Ovary (tissue), 9 donors: ENCODE results near the gene SPAG4. TPM values are rescaled to one million over a fixed set of nuclear protein-coding genes. Genes with fewer than 3 reads are reported as not detected.

ENCODE experiments used
- DNase-seq, 5 donors: peaks; one replicate each; pipeline ENCODE4 v3.0.0-alpha.2; 2019 to 2020
- H3K27ac ChIP-seq, 2 donors: fragments of 200-600 bp; one replicate each; pipeline versions ENCODE4 v1.5.1 to v1.8.0; 2019 to 2022
- H3K27me3 ChIP-seq: fragments of 200-600 bp; one replicate; pipeline ENCODE4 v1.8.0; 2022
- H3K36me3 ChIP-seq: fragments of 200-600 bp; sonication (generic); one replicate; pipeline ENCODE4 v1.5.1; 2019
- H3K4me1 ChIP-seq: one replicate; pipeline ENCODE4 v1.8.1; 2013; ENCODE audit warnings: mild to moderate bottlenecking, moderate library complexity; ENCODE audit not compliant: insufficient read depth
- H3K4me3 ChIP-seq: fragments of 200-600 bp; sonication (generic); one replicate; pipeline ENCODE4 v1.5.1; 2017
- H3K9me3 ChIP-seq, 2 donors: fragments of 200-600 bp in 1 of 2; sonication (generic) in 1 of 2; one replicate each; pipeline versions ENCODE4 v1.5.1 to v1.8.1; 2013 to 2019; ENCODE audit warnings: mild to moderate bottlenecking in 1 of 2, moderate library complexity in 1 of 2
- EP300 ChIP-seq: sonication (generic); formaldehyde crosslinking; IDR thresholded peaks from one replicate; pipeline ENCODE4 v1.6.1; 2017; ENCODE audit warnings: antibody characterized with exemption
- POLR2A ChIP-seq: fragments of 450-650 bp; IDR thresholded peaks from one replicate; pipeline ENCODE4 v1.6.1; 2017; ENCODE audit warnings: antibody characterized with exemption, mild to moderate bottlenecking, moderate library complexity
- WGBS, 3 donors: extraction: QIAGEN DNeasy Blood & Tissue Kit in 1 of 3; methylation state at CpG; one replicate each; pipeline versions ENCODE4 v1.1.5 to v1.1.7; 2013 to 2017; 5-methylcytosine and 5-hydroxymethylcytosine counted together
- intact Hi-C, 4 donors: fragments of 100-400 bp; cut with DNase I; formaldehyde crosslinking; loops; one replicate each; pipeline versions ENCODE4 v1.11.0 to v1.15.1; 2022 to 2023
- polyA plus RNA-seq, 2 donors: library from polyadenylated mRNA; stranded (reverse); fragments of 200-250 nt in 1 of 2; fragments of 350-450 nt in 1 of 2; fragmentation: Illumina TruSeq in 1 of 2; extraction: RNeasy Lipid Tissue Mini Kit (QIAGEN cat#74804) in 1 of 2; gene quantifications; one replicate each; pipeline ENCODE4 v1.2.3, GENCODE V29; 2013 to 2014
- total RNA-seq, 7 donors: library from RNA; depleted of rRNA in 2 of 7; stranded (reverse); fragments of >200 nt in 2 of 7; fragmentation: NEBNext Ultra II Directional in 3 of 7; extraction: Animal tissue kit (Norgen Biotek cat#: 25700) in 3 of 7; gene quantifications; one replicate each; pipeline versions ENCODE4 v1.1.0 to v1.2.4, GENCODE V29; 2016 to 2023
- TF ChIP-seq, protein P1 (sequence below), 3 donors: fragments of 450-650 bp in 2 of 3; fragments of 200-600 bp in 1 of 3; IDR thresholded peaks; one replicate each; pipeline versions ENCODE4 v1.5.1 to v1.8.0; 2016 to 2022; ENCODE audit warnings: antibody characterized with exemption in 3 of 3, mild to moderate bottlenecking in 1 of 3
- donor health status: DM: no; HTN: no; CAD: no; lungs with moderate emphysema.
- donor health status: DM: no; HTN: no; CAD: no.
- donor health status: Bipolar disorder and iron deficiency.
- donor health status: DM: yes; HTN: yes; CAD: no.
- donor health status: DM: no; HTN: no; CAD: no.
- donor health status: DM: yes; HTN: yes; CAD: no.

SPAG4 gene
- total and polyA plus RNA-seq, 9 donors: 1.00 to 12.8 (median 9.6) TPM

GRCh38 chr20:35607003-35607735 is 8.5 kb upstream of the SPAG4 start:
- intact Hi-C loops: loop anchor here in 1 of 4 donors (10.0 kb wide), 2 partner anchors 88 to 278 kb away; partner anchors contain the start of genes NFS1 and ROMO1
- Histone ChIP-seq H3K9me3 (no peaks in the 10 kb centered on the region), H3K4me1 (no peaks in the 10 kb centered on the region), H3K4me3 (no peak overlapping the region), H3K36me3 (no peaks in the 10 kb centered on the region), H3K27me3 (no peaks in the 10 kb centered on the region), H3K27ac (no peak overlapping the region)
- 78 to 81% (median 78%) methylated on average over 14 of the region's 14 CpGs for whole genome bisulfite sequencing, 3 donors
- no peak for DNase-seq
- no peak for TF ChIP-seq POLR2A

- Histone ChIP-seq H3K4me3 (no peak overlapping the region), H3K36me3 (no peaks in the 10 kb centered on the region), H3K4me1 (no peaks in the 10 kb centered on the region), H3K9me3 (no peaks in the 10 kb centered on the region), H3K27me3 (no peaks in the 10 kb centered on the region), H3K27ac (no peak overlapping the region)
- TF ChIP-seq, protein P1, sequence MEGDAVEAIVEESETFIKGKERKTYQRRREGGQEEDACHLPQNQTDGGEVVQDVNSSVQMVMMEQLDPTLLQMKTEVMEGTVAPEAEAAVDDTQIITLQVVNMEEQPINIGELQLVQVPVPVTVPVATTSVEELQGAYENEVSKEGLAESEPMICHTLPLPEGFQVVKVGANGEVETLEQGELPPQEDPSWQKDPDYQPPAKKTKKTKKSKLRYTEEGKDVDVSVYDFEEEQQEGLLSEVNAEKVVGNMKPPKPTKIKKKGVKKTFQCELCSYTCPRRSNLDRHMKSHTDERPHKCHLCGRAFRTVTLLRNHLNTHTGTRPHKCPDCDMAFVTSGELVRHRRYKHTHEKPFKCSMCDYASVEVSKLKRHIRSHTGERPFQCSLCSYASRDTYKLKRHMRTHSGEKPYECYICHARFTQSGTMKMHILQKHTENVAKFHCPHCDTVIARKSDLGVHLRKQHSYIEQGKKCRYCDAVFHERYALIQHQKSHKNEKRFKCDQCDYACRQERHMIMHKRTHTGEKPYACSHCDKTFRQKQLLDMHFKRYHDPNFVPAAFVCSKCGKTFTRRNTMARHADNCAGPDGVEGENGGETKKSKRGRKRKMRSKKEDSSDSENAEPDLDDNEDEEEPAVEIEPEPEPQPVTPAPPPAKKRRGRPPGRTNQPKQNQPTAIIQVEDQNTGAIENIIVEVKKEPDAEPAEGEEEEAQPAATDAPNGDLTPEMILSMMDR (IDR thresholded peaks at IDR 0.05): no peak
- no peak for TF ChIP-seq EP300
- no peak for TF ChIP-seq POLR2A
- intact Hi-C loops: no loop called here
- WGBS, 3 donors: 68 to 73% (median 71%) methylated on average over 9 of the region's 9 CpGs
- no peak for DNase-seq
Measured at GRCh38 chr20:35610833-35611427, 4.7 kb upstream of the SPAG4 start.

DNA sequence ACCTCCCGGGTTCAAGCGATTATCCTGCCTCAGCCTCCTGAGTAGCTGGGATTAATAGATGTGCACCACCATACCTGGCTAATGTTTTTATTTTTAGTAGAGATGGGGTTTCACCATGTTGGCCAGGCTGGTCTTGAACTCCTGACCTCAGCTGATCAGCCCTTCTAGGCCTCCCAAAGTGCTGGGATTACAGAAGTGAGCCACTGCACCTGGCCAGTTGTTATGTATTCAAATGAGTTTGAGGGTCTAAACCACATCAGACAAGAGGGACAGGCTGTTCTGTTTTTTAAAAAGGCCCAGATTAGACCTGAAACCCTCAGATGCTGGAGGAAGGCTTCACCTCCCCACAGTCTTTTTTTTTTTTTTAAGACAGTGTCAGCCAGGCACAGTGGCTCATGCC is 4.1 kb upstream of the SPAG4 start:
- H3K27ac ChIP-seq: no peak overlapping the region
- no peaks in the 10 kb centered on the region for H3K4me1 ChIP-seq
- no peak overlapping the region for H3K4me3 ChIP-seq
- TF ChIP-seq POLR2A: no peak
- TF ChIP-seq, protein P1 (IDR thresholded peaks at IDR 0.05): no peak
- TF ChIP-seq EP300: no peak
- H3K27me3 ChIP-seq: no peaks in the 10 kb centered on the region
- no peaks in the 10 kb centered on the region for H3K36me3 ChIP-seq
- WGBS, 3 donors: 79 to 92% (median 87%) methylated on average over 2 of the region's 2 CpGs
- DNase-seq: no peak
- intact Hi-C loops: no loop called here
- H3K9me3 ChIP-seq: no peaks in the 10 kb centered on the region

DNA sequence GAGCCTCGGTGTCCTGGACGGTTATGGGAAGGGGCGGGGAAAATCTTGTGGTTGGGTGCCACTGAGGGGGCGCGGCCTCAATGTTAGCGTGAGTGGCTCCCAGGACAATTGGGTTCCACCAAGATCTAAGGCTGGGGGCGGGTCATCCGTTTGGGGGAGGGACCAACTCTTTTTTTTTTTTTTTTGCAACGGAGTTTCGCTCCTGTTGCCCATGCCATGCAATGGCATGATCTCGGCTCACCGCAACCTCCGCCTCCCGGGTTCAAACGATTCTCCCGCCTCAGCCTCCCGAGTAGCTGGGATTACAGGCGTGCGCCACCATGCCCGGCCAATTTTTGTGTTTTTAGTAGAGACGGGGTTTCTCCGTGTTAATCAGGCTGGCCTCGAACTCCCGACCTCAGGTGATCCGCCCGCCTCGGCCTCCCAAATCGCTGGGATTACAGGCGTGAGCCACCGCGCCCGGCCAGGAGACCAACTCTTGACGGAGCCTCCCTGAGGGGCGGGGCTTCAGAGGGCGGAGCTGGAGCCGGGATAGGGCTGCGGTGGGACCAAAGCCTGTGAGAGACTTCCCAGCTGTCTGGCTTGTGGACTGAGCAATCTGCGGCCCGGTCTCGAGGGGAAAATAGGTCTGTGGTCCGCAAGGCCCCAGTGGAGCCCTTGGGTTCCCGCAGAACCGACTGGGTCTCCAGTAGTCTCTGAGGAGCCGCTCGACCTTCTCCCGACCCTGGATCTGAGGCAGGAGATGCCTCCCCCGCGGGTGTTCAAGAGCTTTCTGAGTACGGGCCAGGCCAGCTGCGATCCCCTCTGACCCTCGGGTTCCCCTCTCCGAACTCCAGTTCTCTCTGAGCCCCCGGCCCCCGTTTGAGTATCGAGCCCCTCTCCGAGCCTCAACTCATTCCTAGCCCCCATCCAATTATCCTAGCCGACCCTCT is 1.1 kb downstream of the SPAG4 start:
- intact Hi-C loops: loop anchor here in 2 of 4 donors (2.0 to 5.0 kb wide), 3 partner anchors 46 to 126 kb away; partner anchors contain the start of genes CPNE1 (in 2 of the 2), RBM12 (in 2 of the 2) and RBM39 (in 1 of the 2)
- WGBS, 3 donors: 1 to 2% (median 2%) methylated on average over 56 to 57 of the region's 57 CpGs
- Histone ChIP-seq H3K27ac (peak overlapping the region; percentile 73 to 82), H3K36me3 (no peaks in the 10 kb centered on the region), H3K4me1 (peaks cover 1% of the 10 kb centered on the region), H3K9me3 (no peaks in the 10 kb centered on the region), H3K4me3 (peak overlapping the region; percentile 35), H3K27me3 (no peaks in the 10 kb centered on the region)
- no peak for TF ChIP-seq EP300
- TF ChIP-seq POLR2A: peak; percentile 37
- DNase-seq: peak; percentile 90 to 98 (median 93)
